HG03442 (cell line): ENCODE results near the gene DOK3.

Experiments
- ATAC-seq: cut with Tn5 transposase; IDR thresholded peaks from one replicate; pipeline ENCODE4 v1.9.1; 2021; ENCODE audit warnings: mild to moderate bottlenecking, moderate library complexity; ENCODE audit not compliant: unreplicated experiment

DOK3 gene

GRCh38 chr5:177469750-177470525 lies 39.7 kb downstream of the DOK3 start:
- no peak for ATAC-seq

DNA sequence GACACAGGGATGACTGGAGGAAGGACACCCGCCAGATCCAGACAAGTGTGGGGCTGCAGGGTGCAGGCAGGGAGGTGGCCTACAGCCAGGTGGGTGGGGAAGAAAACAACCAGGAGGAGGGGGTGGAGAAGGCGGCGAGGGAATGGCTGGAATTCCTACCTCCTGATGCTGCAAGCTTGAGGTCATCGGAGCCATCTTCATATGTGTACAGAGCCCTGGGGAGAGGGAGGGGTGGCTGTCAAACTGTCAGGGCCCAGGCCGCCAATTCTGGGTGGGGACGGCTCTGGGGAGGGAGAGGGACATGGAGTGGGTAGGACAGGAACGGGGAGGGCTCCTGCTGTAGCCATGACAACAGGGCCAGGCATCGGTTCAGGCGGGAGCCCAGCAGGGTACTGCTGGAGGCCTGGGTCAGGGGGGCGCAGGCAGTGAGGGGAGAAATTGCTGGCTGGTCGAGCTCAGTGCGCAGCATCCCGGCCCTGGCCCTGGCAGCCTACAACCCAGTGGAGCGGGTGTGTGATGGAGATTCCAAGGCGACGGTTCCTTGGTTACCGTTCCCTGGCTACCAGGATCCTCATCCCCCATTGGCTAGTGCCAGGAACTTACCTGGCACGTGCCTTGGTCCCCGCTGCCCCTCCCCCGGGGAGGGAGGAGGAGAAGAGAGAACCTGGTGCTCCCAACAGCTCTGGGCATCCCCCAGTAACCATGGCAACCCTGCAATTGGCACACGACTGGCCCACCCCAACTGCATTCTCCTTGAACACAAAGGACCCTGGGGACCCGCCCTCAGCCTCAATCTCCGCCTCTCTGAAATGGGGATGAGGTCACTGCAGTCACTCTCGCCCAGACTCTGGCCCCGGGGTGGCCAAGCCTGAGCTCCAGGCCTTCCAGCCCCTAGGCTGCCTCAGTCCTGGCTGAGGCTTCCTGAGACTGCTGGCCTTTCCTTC lies 40.7 kb downstream of the DOK3 start:
- no peak for ATAC-seq

DNA sequence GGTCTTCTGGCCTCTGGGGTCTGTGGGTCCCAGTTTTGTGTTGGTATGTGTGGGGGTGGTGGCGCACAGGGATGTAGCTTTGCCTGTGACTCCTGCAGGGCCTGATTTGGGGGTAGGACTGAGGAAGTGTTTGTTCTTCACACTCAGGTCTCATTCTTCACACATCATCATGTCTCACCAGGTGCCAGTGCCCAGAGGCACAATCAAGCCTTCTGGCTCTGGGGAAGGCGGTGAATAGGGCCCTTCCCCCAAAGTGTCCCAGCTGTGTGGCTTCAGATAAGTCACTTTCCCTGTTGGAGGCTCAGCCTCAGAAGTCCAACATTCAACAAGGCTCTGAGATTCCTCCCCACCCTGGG lies 41.3 kb downstream of the DOK3 start:
- no peak for ATAC-seq

GRCh38 chr5:177467436-177467835 lies 42.2 kb downstream of the DOK3 start:
- ATAC-seq: no peak

GRCh38 chr5:177466861-177467260 lies 42.8 kb downstream of the DOK3 start:
- no peak for ATAC-seq

GRCh38 chr5:177465044-177465443 lies 44.6 kb downstream of the DOK3 start:
- ATAC-seq: no peak

DNA sequence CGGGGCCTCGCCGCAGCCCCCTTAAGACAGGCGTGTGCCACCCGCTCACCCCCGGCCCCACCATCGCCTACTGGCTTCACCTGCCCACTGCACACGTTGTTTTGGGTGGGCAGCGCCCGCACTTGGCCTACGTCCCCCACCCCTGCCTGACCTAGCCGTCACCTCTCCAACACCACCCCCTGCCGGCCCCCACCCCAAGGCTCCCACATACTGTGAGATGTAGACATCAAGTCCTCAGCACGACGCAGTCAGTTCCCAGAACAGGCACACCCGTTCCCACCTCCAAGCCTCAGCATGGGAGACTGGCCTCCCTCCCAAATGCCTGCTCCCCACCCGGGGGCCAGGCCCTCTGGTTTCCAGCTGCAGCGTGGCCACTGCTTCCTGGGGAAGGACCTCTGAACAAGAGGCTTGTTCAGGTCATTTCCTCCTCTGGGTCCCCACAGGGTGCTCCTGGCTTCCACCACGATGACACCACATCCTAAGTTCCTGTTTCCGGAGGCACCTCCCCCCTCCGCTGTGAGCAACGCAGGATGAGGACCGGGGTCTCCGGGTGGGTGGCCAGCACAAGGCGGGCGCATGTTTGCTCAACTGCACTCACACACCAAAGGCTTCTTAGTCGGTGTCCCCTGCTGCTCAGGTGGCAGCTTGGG lies 47.5 kb downstream of the DOK3 start:
- no peak for ATAC-seq

GRCh38 chr5:177459819-177460628 lies 49.6 kb downstream of the DOK3 start:
- ATAC-seq: no peak

- ATAC-seq: no peak
Observed at GRCh38 chr5:177459357-177459756, 50.3 kb downstream of the DOK3 start.

DNA sequence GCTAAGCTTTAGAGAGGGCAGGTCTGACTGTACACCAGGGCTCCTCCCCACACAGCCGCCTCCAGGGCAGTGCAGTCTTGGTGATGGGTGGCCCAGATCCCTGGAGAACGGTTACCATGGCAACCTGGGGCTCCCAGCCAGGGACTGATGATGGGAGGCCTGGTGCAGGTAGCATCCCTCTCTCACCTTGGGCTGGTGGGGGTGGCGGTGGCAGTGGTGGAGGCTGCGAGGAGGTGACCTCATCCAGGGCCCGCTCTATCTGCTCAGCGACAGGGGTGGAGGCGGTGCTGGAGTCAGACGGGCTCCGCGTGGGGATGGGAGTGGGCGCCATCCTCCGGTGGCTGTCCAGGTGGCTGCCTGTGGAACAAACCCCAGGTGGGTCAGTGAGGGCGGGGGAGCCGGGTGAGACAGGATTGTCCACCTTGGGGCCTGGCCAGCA lies 50.7 kb downstream of the DOK3 start:
- ATAC-seq: no peak

DNA sequence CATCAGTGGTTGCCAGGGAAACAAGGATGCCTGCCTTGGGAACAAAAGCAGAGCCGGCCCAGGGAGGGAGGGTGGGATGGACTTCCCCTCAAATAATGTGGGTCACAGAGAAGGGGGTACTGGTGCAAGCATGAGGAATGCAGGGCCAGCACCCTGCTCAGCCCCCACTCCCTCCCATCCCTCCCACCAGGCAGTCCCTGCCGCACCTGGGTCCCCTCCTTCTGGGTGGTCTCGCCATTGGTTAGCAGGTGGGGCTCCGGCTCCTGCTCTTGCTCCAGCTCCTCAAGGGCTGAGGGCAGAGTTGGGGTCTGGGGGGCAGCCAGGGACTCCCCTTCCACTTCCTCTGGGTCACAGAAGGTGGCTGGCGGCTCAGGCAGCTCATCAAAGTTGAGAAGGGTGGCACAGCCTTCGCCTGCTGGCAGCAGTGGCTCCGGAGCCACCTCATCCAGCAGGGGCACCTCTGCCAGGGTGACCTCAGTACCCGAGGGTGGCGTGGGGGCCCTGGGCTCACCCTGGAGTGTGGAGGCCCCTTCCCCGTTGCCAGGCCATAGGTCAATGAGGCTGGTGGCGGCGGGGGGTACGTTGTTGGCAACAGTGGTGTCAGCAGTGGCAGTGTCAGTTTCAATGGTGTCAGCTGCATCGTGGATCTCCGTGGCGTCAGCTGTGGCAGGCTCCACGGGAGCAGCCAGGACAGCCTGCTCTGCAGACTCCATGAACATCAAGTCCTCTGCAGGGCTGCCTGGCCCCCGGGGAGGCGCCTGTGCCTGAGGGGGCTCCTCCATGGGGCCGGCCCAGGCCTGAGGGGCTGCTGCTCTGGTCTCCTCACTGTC lies 51.6 kb downstream of the DOK3 start:
- ATAC-seq: no peak

GRCh38 chr5:177456976-177457851 lies 52.4 kb downstream of the DOK3 start:
- peak; percentile 35 for ATAC-seq

DNA sequence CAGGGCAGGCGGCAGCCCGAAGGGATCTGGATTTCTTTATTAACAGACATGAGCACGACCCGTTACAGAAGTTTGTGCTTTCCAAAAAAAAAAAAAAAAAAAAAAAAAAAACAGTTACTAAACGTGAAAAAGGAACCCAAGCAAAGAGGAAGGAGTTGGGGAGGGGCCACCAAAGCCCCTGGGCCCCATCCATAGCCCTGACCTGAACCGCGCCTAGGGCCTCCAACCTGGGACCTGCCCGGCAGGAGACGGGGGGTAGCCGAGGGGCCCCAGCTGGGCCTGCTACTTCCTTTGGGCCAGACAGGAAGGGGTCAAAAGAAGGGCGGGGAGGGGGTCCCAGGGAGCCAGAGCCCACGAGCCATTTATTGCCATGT lies 53.0 kb downstream of the DOK3 start:
- no peak for ATAC-seq

DNA sequence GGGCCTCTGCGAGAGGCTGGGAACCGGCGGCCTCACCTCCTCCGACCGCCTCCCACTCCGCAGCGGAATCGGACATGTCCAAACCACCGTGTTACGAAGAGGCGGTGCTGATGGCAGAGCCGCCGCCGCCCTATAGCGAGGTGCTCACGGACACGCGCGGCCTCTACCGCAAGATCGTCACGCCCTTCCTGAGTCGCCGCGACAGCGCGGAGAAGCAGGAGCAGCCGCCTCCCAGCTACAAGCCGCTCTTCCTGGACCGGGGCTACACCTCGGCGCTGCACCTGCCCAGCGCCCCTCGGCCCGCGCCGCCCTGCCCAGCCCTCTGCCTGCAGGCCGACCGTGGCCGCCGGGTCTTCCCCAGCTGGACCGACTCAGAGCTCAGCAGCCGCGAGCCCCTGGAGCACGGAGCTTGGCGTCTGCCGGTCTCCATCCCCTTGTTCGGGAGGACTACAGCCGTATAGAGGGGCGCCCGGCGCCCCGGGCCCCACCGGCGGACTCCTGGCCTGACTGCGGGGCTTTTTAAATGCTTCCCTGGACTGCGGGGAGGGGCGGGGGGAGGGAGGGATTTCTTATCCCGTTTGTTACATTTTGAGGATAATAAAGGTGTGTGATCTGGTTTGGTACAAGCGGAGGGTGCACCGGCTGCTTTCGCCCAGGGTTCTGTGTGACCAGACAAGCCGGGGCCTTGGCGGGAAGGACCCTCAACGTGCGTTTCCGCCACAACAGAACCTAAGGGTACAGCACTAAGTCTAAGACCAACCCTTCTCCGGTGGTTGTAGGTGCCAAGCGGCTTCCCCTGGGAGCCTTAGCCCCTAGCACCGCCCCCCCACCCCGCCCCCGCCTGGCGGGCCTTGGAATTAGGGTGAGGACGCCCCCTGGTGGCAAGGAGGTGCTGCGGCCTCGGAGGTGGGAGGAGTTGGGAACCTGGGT lies 53.7 kb downstream of the DOK3 start:
- peak; percentile 8 for ATAC-seq

DNA sequence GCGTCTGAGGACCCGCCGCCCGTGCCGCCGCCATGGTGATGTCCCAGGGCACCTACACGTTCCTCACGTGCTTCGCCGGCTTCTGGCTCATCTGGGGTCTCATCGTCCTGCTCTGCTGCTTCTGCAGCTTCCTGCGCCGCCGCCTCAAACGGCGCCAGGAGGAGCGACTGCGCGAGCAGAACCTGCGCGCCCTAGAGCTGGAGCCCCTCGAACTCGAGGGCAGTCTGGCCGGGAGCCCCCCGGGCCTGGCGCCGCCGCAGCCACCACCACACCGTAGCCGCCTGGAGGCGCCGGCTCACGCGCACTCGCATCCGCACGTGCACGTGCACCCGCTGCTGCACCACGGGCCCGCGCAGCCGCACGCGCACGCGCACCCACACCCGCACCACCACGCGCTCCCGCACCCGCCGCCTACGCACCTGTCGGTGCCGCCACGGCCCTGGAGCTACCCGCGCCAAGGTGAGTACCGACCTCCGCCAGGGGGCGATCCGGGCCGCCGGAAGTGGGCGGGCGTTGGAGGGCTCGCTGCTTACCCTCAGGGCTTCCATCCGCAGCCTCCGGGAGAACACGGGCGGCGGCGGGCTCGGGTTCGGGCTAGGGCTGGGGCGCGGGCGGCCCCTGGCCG lies 54.5 kb downstream of the DOK3 start:
- ATAC-seq: peak; percentile 46

- peak; percentile 39 for ATAC-seq
Observed at GRCh38 chr5:177454397-177455035, 55.1 kb downstream of the DOK3 start.

DNA sequence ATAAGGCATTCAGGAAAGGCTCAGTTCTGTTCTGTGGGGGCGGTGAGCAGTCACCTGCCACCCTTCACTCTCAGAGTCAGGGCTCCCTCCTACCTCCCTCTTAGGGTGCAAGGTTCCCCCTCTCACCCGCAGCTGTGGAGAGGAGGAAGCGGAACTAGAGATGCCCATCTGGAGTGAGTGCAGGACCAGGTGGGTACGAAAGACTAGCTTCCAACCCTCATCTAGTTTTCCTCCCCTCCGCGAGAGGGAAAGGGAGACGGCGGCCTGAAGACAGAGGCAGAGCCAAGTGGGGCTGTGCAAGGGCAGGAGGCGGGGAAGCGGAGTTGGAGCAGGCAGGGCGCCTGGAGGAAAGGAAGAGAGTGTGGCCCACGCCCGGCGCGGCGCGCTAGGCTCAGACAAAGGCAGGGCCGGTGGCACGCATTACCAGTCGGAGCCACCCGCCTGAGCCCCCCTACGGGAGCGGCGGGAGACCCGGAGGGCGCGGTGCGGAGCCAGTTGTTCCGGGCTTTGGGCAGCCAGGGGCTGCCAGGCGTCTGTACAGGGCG lies 55.7 kb downstream of the DOK3 start:
- ATAC-seq: peak; percentile 1
